WERI-Rb-1 (cell line): Measurements from ENCODE around the gene CDH23.

ENCODE experiments used
- DNase-seq: peaks from one replicate; pipeline ENCODE4 v3.0.0-alpha.2; 2020
- H3K27ac ChIP-seq: fragments of 250-450 bp; sonication (Bioruptor Pico); 2 replicates; pipeline ENCODE4 v1.5.1; 2020; ENCODE audit warnings: mild to moderate bottlenecking, moderate library complexity
- H3K27me3 ChIP-seq: fragments of 250-450 bp; sonication (Bioruptor Pico); 2 replicates; pipeline ENCODE4 v1.5.1; 2021; ENCODE audit warnings: mild to moderate bottlenecking, low read depth, moderate library complexity; ENCODE audit not compliant: insufficient read depth, severe bottlenecking
- H3K36me3 ChIP-seq: fragments of 250-450 bp; sonication (Bioruptor Pico); 2 replicates; pipeline ENCODE4 v1.5.1; 2020; ENCODE audit warnings: mild to moderate bottlenecking, moderate library complexity
- H3K4me3 ChIP-seq: 2 replicates; pipeline ENCODE4 v1.5.1; 2011; ENCODE audit warnings: low read depth, mild to moderate bottlenecking, control low read depth, low read length
- H3K9me3 ChIP-seq: fragments of 250-450 bp; sonication (Bioruptor Pico); 2 replicates; pipeline ENCODE4 v1.5.1; 2021; ENCODE audit warnings: mild to moderate bottlenecking, moderate library complexity; ENCODE audit not compliant: severe bottlenecking
- TF ChIP-seq, protein P1 (sequence below): IDR thresholded peaks from 2 replicates; pipeline ENCODE4 v1.5.1; 2011; ENCODE audit warnings: low read depth, mild to moderate bottlenecking, control low read depth, inconsistent platforms, low read length

Gene CDH23

DNA sequence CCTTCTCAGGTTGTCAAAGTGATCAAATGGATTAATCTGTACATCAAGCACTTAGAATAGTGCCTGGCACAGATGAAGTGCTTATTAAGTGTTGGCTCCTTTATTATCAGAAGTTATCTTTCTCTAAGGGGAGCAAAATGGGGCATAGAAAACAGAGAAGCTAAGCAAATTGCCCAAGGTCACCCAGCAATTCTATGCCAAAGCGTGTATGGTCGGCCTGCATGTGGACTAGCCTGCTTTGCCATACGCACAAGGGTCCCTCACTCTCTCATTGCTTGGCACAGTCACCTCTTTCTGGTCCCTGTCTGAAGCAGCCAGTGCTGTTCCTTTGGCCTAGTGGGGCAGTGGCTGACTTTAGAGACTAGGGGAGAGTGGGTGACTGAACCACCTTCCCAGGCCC lies 45.3 kb downstream of the CDH23 start:
- DNase-seq = no peak
- no peak overlapping the region for H3K27ac ChIP-seq
- peaks cover 70% of the 10 kb centered on the region for H3K36me3 ChIP-seq
- TF ChIP-seq, protein P1, sequence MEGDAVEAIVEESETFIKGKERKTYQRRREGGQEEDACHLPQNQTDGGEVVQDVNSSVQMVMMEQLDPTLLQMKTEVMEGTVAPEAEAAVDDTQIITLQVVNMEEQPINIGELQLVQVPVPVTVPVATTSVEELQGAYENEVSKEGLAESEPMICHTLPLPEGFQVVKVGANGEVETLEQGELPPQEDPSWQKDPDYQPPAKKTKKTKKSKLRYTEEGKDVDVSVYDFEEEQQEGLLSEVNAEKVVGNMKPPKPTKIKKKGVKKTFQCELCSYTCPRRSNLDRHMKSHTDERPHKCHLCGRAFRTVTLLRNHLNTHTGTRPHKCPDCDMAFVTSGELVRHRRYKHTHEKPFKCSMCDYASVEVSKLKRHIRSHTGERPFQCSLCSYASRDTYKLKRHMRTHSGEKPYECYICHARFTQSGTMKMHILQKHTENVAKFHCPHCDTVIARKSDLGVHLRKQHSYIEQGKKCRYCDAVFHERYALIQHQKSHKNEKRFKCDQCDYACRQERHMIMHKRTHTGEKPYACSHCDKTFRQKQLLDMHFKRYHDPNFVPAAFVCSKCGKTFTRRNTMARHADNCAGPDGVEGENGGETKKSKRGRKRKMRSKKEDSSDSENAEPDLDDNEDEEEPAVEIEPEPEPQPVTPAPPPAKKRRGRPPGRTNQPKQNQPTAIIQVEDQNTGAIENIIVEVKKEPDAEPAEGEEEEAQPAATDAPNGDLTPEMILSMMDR = no peak
- no peak overlapping the region for H3K4me3 ChIP-seq
- H3K27me3 ChIP-seq = no peaks in the 10 kb centered on the region
- no peaks in the 10 kb centered on the region for H3K9me3 ChIP-seq

DNA sequence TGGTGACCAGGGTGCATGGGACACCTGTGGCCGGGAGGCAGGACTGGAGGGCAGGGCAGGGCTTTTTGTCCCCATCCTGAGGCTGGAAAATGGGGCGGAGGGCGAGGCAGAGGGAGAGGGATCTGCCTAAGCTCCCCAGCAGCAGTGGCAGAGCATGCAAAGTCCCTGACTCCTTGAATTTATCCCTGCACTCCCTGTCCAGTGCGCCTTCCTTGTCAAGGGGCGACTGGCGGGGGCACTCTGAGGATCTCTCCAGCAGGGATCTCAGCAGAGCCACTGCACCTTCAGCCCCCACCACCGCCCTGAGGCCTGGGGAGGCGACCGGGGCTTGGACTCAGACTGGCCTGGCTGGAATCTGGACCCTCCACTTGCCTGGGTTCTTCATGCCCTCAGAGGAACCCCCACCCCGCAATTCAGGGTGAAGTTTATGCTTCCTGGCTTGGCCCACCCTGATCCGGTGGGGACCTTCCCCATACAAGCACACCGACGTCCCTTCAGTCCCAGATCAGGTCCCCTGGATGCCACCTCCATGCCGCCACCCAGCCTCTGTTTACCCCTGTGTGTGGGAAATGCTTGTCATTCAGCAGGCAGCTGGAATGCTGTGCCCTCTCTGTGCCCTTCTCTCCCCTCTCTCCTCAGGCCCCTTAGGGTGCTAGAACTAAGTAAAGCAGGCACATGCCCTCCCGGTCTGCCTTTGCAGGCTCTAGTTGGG lies 46.3 kb downstream of the CDH23 start:
- H3K9me3 ChIP-seq = no peaks in the 10 kb centered on the region
- no peaks in the 10 kb centered on the region for H3K27me3 ChIP-seq

DNA sequence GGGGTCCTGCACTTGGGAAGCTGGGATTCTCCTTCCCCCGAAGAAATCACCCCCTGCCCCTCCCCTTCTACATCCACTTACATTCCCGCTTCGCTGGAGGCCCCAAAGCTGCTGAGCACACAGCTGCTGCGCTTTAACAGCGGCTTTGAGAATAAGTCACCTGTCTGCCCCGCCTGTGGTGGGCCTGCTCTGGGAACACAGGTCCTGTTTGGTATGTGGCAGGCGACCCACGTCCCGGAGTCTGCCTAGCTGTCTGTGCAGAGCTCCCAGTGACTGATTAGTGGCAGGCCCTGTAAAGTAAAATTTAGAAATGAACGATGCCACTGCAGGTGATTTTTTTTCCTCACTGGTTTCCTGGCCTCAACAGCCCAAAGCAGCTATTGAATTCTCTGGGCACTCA lies 47.0 kb downstream of the CDH23 start:
- H3K9me3 ChIP-seq = no peaks in the 10 kb centered on the region
- H3K36me3 ChIP-seq = peaks cover 80% of the 10 kb centered on the region
- peak overlapping the region; percentile 67 for H3K27ac ChIP-seq
- DNase-seq = peak; percentile 61
- H3K4me3 ChIP-seq = no peak overlapping the region
- TF ChIP-seq, protein P1 = no peak
- no peaks in the 10 kb centered on the region for H3K27me3 ChIP-seq

More for the DNA sequence above, 46.3 kb downstream of the CDH23 start:
- Histone ChIP-seq H3K4me3 (no peak overlapping the region), H3K27ac (peak overlapping the region; percentile 67), H3K36me3 (peaks cover 73% of the 10 kb centered on the region)
- TF ChIP-seq, protein P1 = no peak
- no peak for DNase-seq

DNA sequence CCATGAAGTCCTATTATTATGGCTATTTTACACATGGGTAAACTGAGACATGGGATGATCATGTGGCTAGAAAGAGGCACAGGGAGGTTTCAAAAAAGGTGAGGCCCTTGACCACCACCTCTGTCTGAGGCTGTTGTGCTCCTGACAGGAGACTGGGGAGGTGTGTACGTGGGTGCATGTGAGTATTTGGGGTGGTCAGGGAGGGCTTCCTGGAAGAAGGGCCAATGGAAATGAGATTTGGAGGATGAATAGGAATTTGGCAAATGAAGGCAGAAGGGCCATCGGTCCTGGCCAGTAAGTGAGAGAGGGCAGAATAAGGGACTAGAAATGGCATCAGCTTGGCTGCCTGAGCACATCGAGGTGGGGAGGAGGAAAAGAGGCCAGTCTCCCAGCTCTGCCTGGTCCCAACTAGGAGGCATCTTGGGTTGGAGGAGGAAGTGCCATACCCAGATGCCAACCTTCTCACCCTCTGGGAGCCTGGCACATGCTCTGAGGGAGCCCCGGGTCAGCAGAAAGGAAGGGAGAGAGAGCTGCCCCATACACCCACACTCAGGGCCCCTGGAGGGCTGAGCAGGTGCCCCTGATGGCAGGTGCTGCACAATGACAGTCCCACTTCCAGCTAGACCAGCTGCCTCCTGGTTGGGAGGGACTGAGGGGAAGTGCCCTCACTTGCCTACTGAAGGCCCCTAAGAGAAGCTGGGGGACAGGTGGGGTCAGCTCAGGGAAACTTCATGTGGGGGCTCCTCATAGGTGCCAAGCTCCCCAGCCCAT lies 47.7 kb downstream of the CDH23 start:
- Histone ChIP-seq H3K4me3 (no peak overlapping the region), H3K9me3 (no peaks in the 10 kb centered on the region), H3K36me3 (peaks cover 83% of the 10 kb centered on the region), H3K27me3 (no peaks in the 10 kb centered on the region), H3K27ac (no peak overlapping the region)
- DNase-seq = no peak
- TF ChIP-seq, protein P1 = no peak

DNA sequence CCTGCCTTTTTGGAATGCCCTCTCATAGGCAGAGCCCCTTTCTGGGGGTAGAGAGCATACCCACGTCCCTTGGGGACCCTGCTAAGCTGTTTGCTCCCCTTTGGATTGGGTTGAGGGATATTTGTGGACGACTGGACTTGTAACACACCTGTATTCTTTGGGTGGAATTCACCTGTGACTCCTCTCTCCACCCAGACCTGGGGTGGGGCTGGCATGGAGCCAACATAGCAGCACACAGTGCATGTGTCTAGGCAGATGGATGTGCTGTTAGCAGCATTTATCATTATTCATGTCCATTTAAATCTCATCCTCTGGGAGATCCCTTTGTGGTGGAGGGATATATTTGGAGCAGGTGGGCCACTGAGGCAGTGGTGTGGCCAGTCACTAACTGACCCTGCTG lies 51.0 kb downstream of the CDH23 start:
- no peak for DNase-seq
- TF ChIP-seq, protein P1 = no peak
- no peaks in the 10 kb centered on the region for H3K9me3 ChIP-seq
- no peak overlapping the region for H3K27ac ChIP-seq
- H3K36me3 ChIP-seq = peaks cover 92% of the 10 kb centered on the region
- no peaks in the 10 kb centered on the region for H3K27me3 ChIP-seq
- no peak overlapping the region for H3K4me3 ChIP-seq
